ENCODE results near the gene METTL26.

DNA sequence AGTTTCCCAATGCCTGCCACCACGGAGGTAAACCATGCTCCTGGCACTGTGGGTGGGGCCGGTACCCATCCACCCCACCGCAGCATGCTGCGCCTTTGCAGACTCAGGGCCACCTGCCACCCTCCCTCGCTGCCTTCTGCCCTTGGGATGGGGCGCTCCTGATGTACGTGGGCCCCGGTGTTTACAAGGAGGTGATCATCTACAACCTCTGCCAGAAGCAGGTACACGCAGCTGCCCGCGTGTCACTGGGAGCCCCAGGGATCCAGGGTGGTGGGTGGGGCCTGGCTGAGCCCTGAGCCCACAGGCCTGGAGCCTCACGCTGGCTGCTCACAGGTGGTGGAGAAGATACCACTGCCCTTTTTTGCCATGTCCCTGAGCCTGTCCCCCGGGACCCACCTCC lies 30.5 kb upstream of the METTL26 start:
- TF ChIP-seq, protein P1, sequence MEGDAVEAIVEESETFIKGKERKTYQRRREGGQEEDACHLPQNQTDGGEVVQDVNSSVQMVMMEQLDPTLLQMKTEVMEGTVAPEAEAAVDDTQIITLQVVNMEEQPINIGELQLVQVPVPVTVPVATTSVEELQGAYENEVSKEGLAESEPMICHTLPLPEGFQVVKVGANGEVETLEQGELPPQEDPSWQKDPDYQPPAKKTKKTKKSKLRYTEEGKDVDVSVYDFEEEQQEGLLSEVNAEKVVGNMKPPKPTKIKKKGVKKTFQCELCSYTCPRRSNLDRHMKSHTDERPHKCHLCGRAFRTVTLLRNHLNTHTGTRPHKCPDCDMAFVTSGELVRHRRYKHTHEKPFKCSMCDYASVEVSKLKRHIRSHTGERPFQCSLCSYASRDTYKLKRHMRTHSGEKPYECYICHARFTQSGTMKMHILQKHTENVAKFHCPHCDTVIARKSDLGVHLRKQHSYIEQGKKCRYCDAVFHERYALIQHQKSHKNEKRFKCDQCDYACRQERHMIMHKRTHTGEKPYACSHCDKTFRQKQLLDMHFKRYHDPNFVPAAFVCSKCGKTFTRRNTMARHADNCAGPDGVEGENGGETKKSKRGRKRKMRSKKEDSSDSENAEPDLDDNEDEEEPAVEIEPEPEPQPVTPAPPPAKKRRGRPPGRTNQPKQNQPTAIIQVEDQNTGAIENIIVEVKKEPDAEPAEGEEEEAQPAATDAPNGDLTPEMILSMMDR (IDR thresholded peaks at IDR 0.05; ENCODE audit: poor library complexity) = no peak
- TF ChIP-seq EZH2 (IDR thresholded peaks at IDR 0.05; ENCODE audit: borderline replicate concordance) = no peak
